HEK293 (cell line): Measurements from ENCODE around the gene SH3BP4.

Experiments
- CTCF ChIA-PET: fragments of 350-600 bp; formaldehyde crosslinking; extraction: SDS; loops from one replicate; lab custom pipeline; 2021; ENCODE audit warnings: antibody characterized with exemption; lab: Yijun Ruan, JAX
- POLR2A ChIA-PET: fragments of 300-600 bp; formaldehyde crosslinking; extraction: SDS; loops from one replicate; lab custom pipeline; 2020; ENCODE audit warnings: antibody characterized with exemption, inconsistent platforms; lab: Yijun Ruan, JAX
- H3K27ac ChIP-seq: fragments of 200-500 bp; sonication (Bioruptor generic); 2 replicates; pipeline ENCODE4 v1.5.1; 2014; ENCODE audit warnings: low read depth, low read length, control low read depth, inconsistent platforms; ENCODE audit errors: extremely low read depth
- H3K36me3 ChIP-seq, 2 experiments: fragments of 200-500 bp in 1 of 2; sonication (Bioruptor generic) in 1 of 2; 1 replicate in 1 of 2; 2 replicates in 1 of 2; pipeline ENCODE4 v1.5.1; 2014 to 2017; ENCODE audit warnings: inconsistent platforms in 2 of 2, low read length in 2 of 2; ENCODE audit not compliant: control insufficient read depth in 2 of 2, insufficient read depth in 1 of 2
- H3K4me1 ChIP-seq: fragments of 200-500 bp; sonication (Bioruptor generic); 2 replicates; pipeline ENCODE4 v1.5.1; 2014; ENCODE audit warnings: mild to moderate bottlenecking, low read length, inconsistent platforms; ENCODE audit not compliant: control insufficient read depth, insufficient read depth
- H3K4me3 ChIP-seq: 2 replicates; pipeline ENCODE4 v1.5.1; 2011; ENCODE audit warnings: low read depth, mild to moderate bottlenecking, control low read depth, low read length, moderate library complexity
- H3K9me3 ChIP-seq: fragments of 200-500 bp; sonication (Bioruptor generic); 2 replicates; pipeline ENCODE4 v1.5.1; 2014; ENCODE audit warnings: low read depth, low read length, inconsistent platforms; ENCODE audit not compliant: control insufficient read depth, insufficient read depth
- ELK4 ChIP-seq: IDR thresholded peaks from 2 replicates; pipeline ENCODE4 v1.6.1; 2011; ENCODE audit warnings: mild to moderate bottlenecking, low read depth, low read length, borderline replicate concordance
- GLIS1 ChIP-seq: fragments of 450-650 bp; formaldehyde crosslinking; IDR thresholded peaks from 2 replicates; pipeline ENCODE4 v1.5.1; 2016; ENCODE audit warnings: missing biosample characterization, missing genetic modification characterization
- KLF16 ChIP-seq: fragments of 450-650 bp; formaldehyde crosslinking; IDR thresholded peaks from 2 replicates; pipeline ENCODE4 v1.5.1; 2017; ENCODE audit warnings: missing biosample characterization, missing genetic modification characterization
- PRDM10 ChIP-seq: fragments of 450-650 bp; formaldehyde crosslinking; IDR thresholded peaks from 2 replicates; pipeline ENCODE4 v1.5.1; 2016; ENCODE audit warnings: missing biosample characterization, missing genetic modification characterization
- PRDM6 ChIP-seq: fragments of 450-650 bp; formaldehyde crosslinking; IDR thresholded peaks from 2 replicates; pipeline ENCODE4 v1.5.1; 2017; ENCODE audit warnings: missing biosample characterization, missing genetic modification characterization
- SCRT2 ChIP-seq: fragments of 450-650 bp; formaldehyde crosslinking; IDR thresholded peaks from 2 replicates; pipeline ENCODE4 v1.5.1; 2016; ENCODE audit warnings: missing biosample characterization, missing genetic modification characterization
- SP7 ChIP-seq: fragments of 450-650 bp; formaldehyde crosslinking; IDR thresholded peaks from 2 replicates; pipeline ENCODE4 v1.5.1; 2016; ENCODE audit warnings: missing biosample characterization, missing genetic modification characterization
- TCF7L2 ChIP-seq: IDR thresholded peaks from 2 replicates; pipeline ENCODE4 v1.6.1; 2011; ENCODE audit warnings: low read depth, mild to moderate bottlenecking, inconsistent platforms, low read length, moderate library complexity, borderline replicate concordance
- ZBTB10 ChIP-seq: fragments of 450-650 bp; formaldehyde crosslinking; IDR thresholded peaks from 2 replicates; pipeline ENCODE4 v1.5.1; 2016; ENCODE audit warnings: missing biosample characterization, missing genetic modification characterization
- ZBTB20 ChIP-seq: fragments of 450-650 bp; formaldehyde crosslinking; IDR thresholded peaks from 2 replicates; pipeline ENCODE4 v1.5.1; 2016; ENCODE audit warnings: missing biosample characterization, missing genetic modification characterization
- ZFP69B ChIP-seq: fragments of 450-650 bp; formaldehyde crosslinking; IDR thresholded peaks from 2 replicates; pipeline ENCODE4 v1.5.1; 2016; ENCODE audit warnings: missing biosample characterization, missing genetic modification characterization
- ZNF148 ChIP-seq: fragments of 450-650 bp; formaldehyde crosslinking; IDR thresholded peaks from 2 replicates; pipeline ENCODE4 v1.5.0; 2017; ENCODE audit warnings: missing biosample characterization, missing genetic modification characterization, borderline replicate concordance
- ZNF184 ChIP-seq: fragments of 450-650 bp; IDR thresholded peaks from 2 replicates; pipeline ENCODE4 v1.5.1; 2018; ENCODE audit warnings: missing biosample characterization, mild to moderate bottlenecking, missing genetic modification characterization
- ZNF211 ChIP-seq: fragments of 450-650 bp; formaldehyde crosslinking; IDR thresholded peaks from 2 replicates; pipeline ENCODE4 v1.5.1; 2016; ENCODE audit warnings: low read depth, missing biosample characterization, missing genetic modification characterization
- ZNF530 ChIP-seq: fragments of 450-650 bp; formaldehyde crosslinking; IDR thresholded peaks from 2 replicates; pipeline ENCODE4 v1.5.1; 2016; ENCODE audit warnings: low read depth, missing biosample characterization, missing genetic modification characterization
- ZNF600 ChIP-seq: fragments of 450-650 bp; formaldehyde crosslinking; IDR thresholded peaks from 2 replicates; pipeline ENCODE4 v1.5.1; 2016; ENCODE audit warnings: missing biosample characterization, missing genetic modification characterization
- ZNF792 ChIP-seq: fragments of 450-650 bp; formaldehyde crosslinking; IDR thresholded peaks from 2 replicates; pipeline ENCODE4 v1.5.1; 2016; ENCODE audit warnings: missing biosample characterization, missing genetic modification characterization
- ZNF837 ChIP-seq: fragments of 450-650 bp; formaldehyde crosslinking; IDR thresholded peaks from 2 replicates; pipeline ENCODE4 v1.5.1; 2016; ENCODE audit warnings: missing biosample characterization, missing genetic modification characterization
- ZSCAN16 ChIP-seq: fragments of 450-650 bp; formaldehyde crosslinking; IDR thresholded peaks from 2 replicates; pipeline ENCODE4 v1.5.1; 2016; ENCODE audit warnings: missing biosample characterization, missing genetic modification characterization
- TF ChIP-seq, protein P1 (sequence below): fragments of 450-650 bp; formaldehyde crosslinking; IDR thresholded peaks from 2 replicates; pipeline ENCODE4 v1.5.1; 2017; ENCODE audit warnings: missing biosample characterization, missing genetic modification characterization

The SH3BP4 gene

GRCh38 chr2:234955971-234956509 lies 4.2 kb downstream of the SH3BP4 start (continued):
- TF ChIP-seq SP7: 0 out of 2 replicates have a peak, but pooled peaks have one; percentile 13
- peak; percentile 62 for TF ChIP-seq PRDM10 (tag by site-specific recombination)
- TF ChIP-seq ZNF184: no peak
- TF ChIP-seq ZNF211: no peak
- no peak for TF ChIP-seq SCRT2 (tag by site-specific recombination)
- TF ChIP-seq KLF16 (tag by site-specific recombination): no peak
- no peak for TF ChIP-seq ZFP69B (tag by site-specific recombination)
- TF ChIP-seq TCF7L2: peak; percentile 49; the same call in 1 of the 2 replicates
- TF ChIP-seq, protein P1, sequence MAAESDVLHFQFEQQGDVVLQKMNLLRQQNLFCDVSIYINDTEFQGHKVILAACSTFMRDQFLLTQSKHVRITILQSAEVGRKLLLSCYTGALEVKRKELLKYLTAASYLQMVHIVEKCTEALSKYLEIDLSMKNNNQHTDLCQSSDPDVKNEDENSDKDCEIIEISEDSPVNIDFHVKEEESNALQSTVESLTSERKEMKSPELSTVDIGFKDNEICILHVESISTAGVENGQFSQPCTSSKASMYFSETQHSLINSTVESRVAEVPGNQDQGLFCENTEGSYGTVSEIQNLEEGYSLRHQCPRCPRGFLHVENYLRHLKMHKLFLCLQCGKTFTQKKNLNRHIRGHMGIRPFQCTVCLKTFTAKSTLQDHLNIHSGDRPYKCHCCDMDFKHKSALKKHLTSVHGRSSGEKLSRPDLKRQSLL: no peak
- TF ChIP-seq PRDM6 (tag by site-specific recombination): 0 out of 2 replicates have a peak, but pooled peaks have one; percentile 26
- TF ChIP-seq ZNF600 (tag by site-specific recombination): no peak
- TF ChIP-seq ZNF148 (tag by site-specific recombination): no peak
- TF ChIP-seq GLIS1 (tag by site-specific recombination): 0 out of 2 replicates have a peak, but pooled peaks have one; percentile 43

- TF ChIP-seq ZBTB10 (tag by site-specific recombination): no peak
- no peak for TF ChIP-seq ZNF530 (tag by site-specific recombination)
- no peak for TF ChIP-seq ELK4
- TF ChIP-seq ZBTB20: 0 out of 2 replicates have a peak, but pooled peaks have one; percentile 7
- TF ChIP-seq ZNF792 (tag by site-specific recombination): no peak
- no peak for TF ChIP-seq ZSCAN16
- no peak for TF ChIP-seq ZNF837
- no peaks in the 10 kb centered on the region for H3K9me3 ChIP-seq
- peaks cover 40% of the 10 kb centered on the region for H3K4me1 ChIP-seq
- no peak overlapping the region for H3K4me3 ChIP-seq
- ChIA-PET POLR2A (interaction anchor here (1.3 to 1.8 kb wide), 2 partner anchors 22 to 24 kb away, joined by 3 to 5 read pairs; no protein-coding TSS in a partner anchor), CTCF (interaction anchor here (1.3 kb wide), 1 partner anchor 28 kb away, joined by 3 read pairs; no protein-coding TSS in a partner anchor)
- no peak overlapping the region for H3K27ac ChIP-seq
- no peaks in the 10 kb centered on the region for H3K36me3 ChIP-seq
These were observed 6.0 kb downstream of the SH3BP4 start for GRCh38 chr2:234957834-234958135.
